ENCODE results near the gene SCN4A. TPM values are rescaled to one million over a fixed set of nuclear protein-coding genes. Genes with fewer than 3 reads are reported as not detected.
A peak's percentile ranks its signal among the peaks of the same experiment; 100 is the strongest.

The SCN4A gene
- total and polyA plus RNA-seq, 4 experiments from 2014 or later = 0.17 to 0.30 TPM; not detected in 2

DNA sequence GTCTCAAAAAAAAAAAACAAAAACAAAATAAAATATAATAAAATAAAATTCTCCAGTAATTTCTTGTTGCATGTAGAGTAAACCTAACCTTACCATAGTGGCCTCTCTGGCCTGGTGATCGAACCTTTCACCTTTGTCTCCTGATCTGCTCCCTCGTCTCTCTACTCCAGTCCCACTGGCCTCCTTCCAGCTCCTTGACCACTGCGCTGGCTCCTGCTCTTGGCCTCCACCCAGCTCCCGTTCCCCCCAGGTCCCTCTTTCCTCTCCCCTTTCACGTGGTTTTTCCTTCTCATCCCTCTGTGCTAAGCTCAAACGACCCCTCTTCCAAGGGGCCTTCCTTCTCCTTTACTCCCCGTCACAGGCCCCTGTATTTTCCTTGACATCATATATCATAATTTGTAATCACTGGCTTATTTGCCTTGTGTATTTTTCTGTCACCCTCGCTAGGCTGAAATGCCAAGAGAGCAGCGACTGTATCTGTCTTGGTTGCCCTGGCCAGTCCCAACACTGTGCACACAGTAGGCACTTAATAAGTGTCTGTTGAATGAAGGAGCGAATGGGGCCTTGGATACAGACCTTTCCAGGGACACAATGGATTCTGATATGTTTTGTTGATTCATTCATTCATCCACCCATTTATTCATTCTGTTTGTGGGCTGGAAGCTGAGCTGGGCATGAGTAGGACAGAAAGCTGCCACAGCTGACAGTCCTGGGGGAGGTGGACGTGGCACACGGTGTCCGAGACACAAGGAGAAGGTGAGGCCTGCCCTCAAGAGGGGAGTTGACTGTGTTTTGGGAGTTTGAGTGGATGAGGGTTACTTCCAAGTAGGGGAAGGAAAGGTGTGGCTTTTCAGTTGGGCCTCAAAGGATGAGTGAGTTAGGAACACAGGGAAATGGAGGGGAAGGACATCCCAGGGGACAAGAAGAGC is 5.8 kb upstream of the SCN4A start:
- no peak overlapping the region for H3K4me3 Mint-ChIP-seq
- intact Hi-C loops (cut with micrococcal nuclease) = no loop called here
- DNase-seq = no peak

DNA sequence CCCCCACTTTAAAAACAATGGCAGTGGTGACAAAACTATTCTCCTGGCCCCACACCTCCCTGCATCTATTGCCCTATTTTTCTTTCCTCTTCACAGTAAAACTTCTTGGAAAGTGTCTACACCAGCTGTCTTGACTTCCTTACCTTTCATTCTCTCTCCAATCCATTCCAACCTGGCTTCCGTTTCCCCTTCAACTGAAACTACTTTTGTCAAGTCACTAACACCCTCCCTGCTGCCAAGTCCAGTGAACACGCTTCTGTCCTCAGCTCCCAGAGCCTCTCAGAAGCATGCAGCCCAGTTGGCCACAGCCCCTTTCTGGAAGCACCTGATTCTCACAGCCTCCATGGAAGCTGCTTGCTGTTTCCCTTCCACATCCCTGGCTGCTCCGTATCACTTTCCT is 4.0 kb upstream of the SCN4A start:
- no peak overlapping the region for H3K4me3 Mint-ChIP-seq
- H3K27me3 Mint-ChIP-seq = no peaks in the 10 kb centered on the region
- H3K4me1 Mint-ChIP-seq = peaks cover 0 to 6% (median 2%) of the 10 kb centered on the region in 4 donors
- H3K9me3 Mint-ChIP-seq = peaks cover 0 to 2% (median under 1%) of the 10 kb centered on the region in 8 donors
- H3K4me1 ChIP-seq (ENCODE audit: insufficient read depth, low read length) = no peaks in the 10 kb centered on the region
- CTCF ChIA-PET (ENCODE audit: partially characterized antibody) = interaction anchor here (1.0 to 1.4 kb wide), 4 partner anchors 13 to 57 kb away, joined by 3 to 4 read pairs (median 4); no protein-coding TSS in a partner anchor
- H3K4me3 ChIP-seq (ENCODE audit: low read length in 2 of 2) = no peak overlapping the region
- POLR2A ChIA-PET (ENCODE audit: partially characterized antibody) = interaction anchor here (0.6 to 1.7 kb wide), 2 partner anchors 8 to 46 kb away, joined by 3 to 5 read pairs; no protein-coding TSS in a partner anchor
- H3K27ac Mint-ChIP-seq = no peak overlapping the region
- H3K27me3 ChIP-seq (ENCODE audit: insufficient read depth, low read length) = no peaks in the 10 kb centered on the region
- H3K9me3 ChIP-seq (ENCODE audit: control insufficient read depth in 1 of 2, low read length in 2 of 2) = no peaks in the 10 kb centered on the region
- no peaks in the 10 kb centered on the region for H3K36me3 Mint-ChIP-seq
- no peak for DNase-seq
- no peak overlapping the region for H3K27ac ChIP-seq (ENCODE audit: low read depth, low read length)
- intact Hi-C loops (cut with micrococcal nuclease) = no loop called here
- no peaks in the 10 kb centered on the region for H3K36me3 ChIP-seq (ENCODE audit: insufficient read depth, low read length)

More for the DNA sequence above, 5.8 kb upstream of the SCN4A start:
- H3K4me1 ChIP-seq (ENCODE audit: insufficient read depth, low read length) = no peaks in the 10 kb centered on the region
- ChIA-PET POLR2A (ENCODE audit: partially characterized antibody) (interaction anchor here (1.0 to 1.6 kb wide), 3 partner anchors 15 to 44 kb away, joined by 3 to 4 read pairs (median 3); no protein-coding TSS in a partner anchor), CTCF (ENCODE audit: partially characterized antibody) (interaction anchor here (1.0 to 32.9 kb wide), 6 partner anchors 12 to 66 kb away, joined by 3 to 556 read pairs (median 7); partner anchors contain the start of genes GH1 and ICAM2)
- H3K27ac ChIP-seq (ENCODE audit: low read depth, low read length) = no peak overlapping the region
- Mint-ChIP-seq H3K36me3 (peaks cover 0 to 4% of the 10 kb centered on the region in 2 donors), H3K27me3 (no peaks in the 10 kb centered on the region), H3K4me1 (peaks cover 0 to 7% (median 3%) of the 10 kb centered on the region in 4 donors), H3K27ac (no peak overlapping the region), H3K9me3 (peaks cover 2 to 12% (median 8%) of the 10 kb centered on the region in 8 donors)
- no peaks in the 10 kb centered on the region for H3K36me3 ChIP-seq (ENCODE audit: insufficient read depth, low read length)
- no peak overlapping the region for H3K4me3 ChIP-seq (ENCODE audit: low read length in 2 of 2)
- H3K9me3 ChIP-seq (ENCODE audit: control insufficient read depth in 1 of 2, low read length in 2 of 2) = no peaks in the 10 kb centered on the region
- no peaks in the 10 kb centered on the region for H3K27me3 ChIP-seq (ENCODE audit: insufficient read depth, low read length)

DNA sequence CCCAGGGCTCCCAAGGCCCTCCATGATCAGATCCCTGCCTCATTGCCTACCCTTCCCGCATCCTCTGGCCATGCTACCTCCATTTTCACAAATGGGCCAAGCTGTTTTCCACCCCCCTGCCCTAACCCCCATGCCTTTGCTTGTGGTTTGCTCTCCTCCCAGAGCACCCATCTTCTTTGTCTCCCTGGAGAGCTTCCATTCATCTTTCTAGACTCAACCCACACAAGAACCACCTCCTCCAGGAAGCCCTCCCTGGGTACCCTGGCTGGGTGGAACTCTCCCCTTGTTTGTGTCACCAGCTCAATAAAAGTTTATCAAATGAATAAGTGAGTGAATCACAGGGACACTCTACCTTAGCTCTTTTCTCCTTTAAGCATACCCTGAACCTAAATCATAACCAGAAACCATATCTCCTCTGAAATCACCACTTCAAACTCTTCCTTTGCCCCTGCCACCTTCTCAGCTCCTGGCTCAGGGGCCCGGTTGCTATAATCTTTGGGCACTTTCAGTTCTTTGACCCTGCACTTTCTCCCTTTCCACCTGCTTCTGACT is 2.9 kb upstream of the SCN4A start:
- Mint-ChIP-seq H3K4me3 (no peak overlapping the region), H3K27me3 (no peaks in the 10 kb centered on the region), H3K27ac (peak overlapping the region in 1 of 7 donors; percentile 31), H3K4me1 (peaks cover 0 to 6% (median 2%) of the 10 kb centered on the region in 4 donors), H3K36me3 (no peaks in the 10 kb centered on the region), H3K9me3 (no peaks in the 10 kb centered on the region)
- H3K9me3 ChIP-seq (ENCODE audit: control insufficient read depth in 1 of 2, low read length in 2 of 2) = no peaks in the 10 kb centered on the region
- no peaks in the 10 kb centered on the region for H3K4me1 ChIP-seq (ENCODE audit: insufficient read depth, low read length)
- intact Hi-C loops (cut with micrococcal nuclease) = no loop called here
- POLR2A ChIA-PET (ENCODE audit: partially characterized antibody) = interaction anchor here (0.7 to 1.8 kb wide), 5 partner anchors 9 to 170 kb away, joined by 3 to 5 read pairs (median 4); no protein-coding TSS in a partner anchor
- H3K4me3 ChIP-seq (ENCODE audit: low read length in 2 of 2) = no peak overlapping the region
- CTCF ChIA-PET (ENCODE audit: partially characterized antibody) = interaction anchor here (0.8 to 1.5 kb wide), 7 partner anchors 10 to 88 kb away, joined by 3 to 4 read pairs (median 3); no protein-coding TSS in a partner anchor
- no peaks in the 10 kb centered on the region for H3K36me3 ChIP-seq (ENCODE audit: insufficient read depth, low read length)
- no peaks in the 10 kb centered on the region for H3K27me3 ChIP-seq (ENCODE audit: insufficient read depth, low read length)
- no peak overlapping the region for H3K27ac ChIP-seq (ENCODE audit: low read depth, low read length)
- DNase-seq = no peak

DNA sequence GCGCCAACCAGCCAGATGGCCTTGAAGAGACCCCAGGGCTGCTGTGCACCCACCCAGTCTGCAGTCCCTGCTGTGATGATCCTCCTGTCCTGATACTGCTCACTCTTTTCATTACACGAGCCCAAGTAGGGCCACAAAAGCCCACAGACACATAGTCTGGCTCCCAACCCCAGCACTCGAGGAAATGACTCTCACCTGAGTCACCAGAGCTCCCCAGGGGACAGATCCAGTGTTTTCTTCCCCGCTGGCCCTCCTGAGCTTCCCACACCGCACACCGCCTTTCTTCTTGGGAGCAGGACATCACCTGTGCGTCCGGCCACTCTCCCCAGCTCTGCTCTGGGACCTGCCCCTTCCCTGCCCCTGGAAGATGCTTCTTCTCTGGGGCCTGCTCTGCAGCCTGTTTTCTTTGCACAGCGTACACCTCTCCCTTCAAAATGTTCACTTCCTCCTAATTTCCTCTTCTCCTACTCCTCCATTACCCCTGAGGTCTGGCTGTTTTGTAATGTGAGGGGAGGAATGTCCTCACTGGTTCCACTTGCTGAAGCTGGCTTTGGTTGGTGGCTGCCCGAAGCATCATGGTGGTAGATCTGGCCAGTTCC is 2.0 kb upstream of the SCN4A start:
- Histone ChIP-seq H3K27ac (ENCODE audit: low read depth, low read length) (no peak overlapping the region), H3K36me3 (ENCODE audit: insufficient read depth, low read length) (no peaks in the 10 kb centered on the region), H3K4me3 (ENCODE audit: low read length in 2 of 2) (no peak overlapping the region), H3K27me3 (ENCODE audit: insufficient read depth, low read length) (no peaks in the 10 kb centered on the region), H3K4me1 (ENCODE audit: insufficient read depth, low read length) (no peaks in the 10 kb centered on the region), H3K9me3 (ENCODE audit: control insufficient read depth in 1 of 2, low read length in 2 of 2) (no peaks in the 10 kb centered on the region)
- Mint-ChIP-seq H3K36me3 (no peaks in the 10 kb centered on the region), H3K4me1 (peaks cover 0 to 6% (median 2%) of the 10 kb centered on the region in 4 donors), H3K27ac (peak overlapping the region in 3 of 7 donors; percentile 67 to 68 (median 68)), H3K27me3 (no peaks in the 10 kb centered on the region), H3K4me3 (peak overlapping the region in 1 of 8 donors; percentile 63), H3K9me3 (no peaks in the 10 kb centered on the region)
- no peak for DNase-seq
- CTCF ChIA-PET (ENCODE audit: partially characterized antibody) = interaction anchor here (1.1 to 1.5 kb wide), 4 partner anchors 8 to 71 kb away, joined by 3 to 4 read pairs (median 4); no protein-coding TSS in a partner anchor
- intact Hi-C loops (cut with micrococcal nuclease) = no loop called here
- POLR2A ChIA-PET (ENCODE audit: partially characterized antibody) = interaction anchor here (1.7 to 1.8 kb wide), 2 partner anchors 10 to 28 kb away, joined by 4 to 5 read pairs; no protein-coding TSS in a partner anchor

DNA sequence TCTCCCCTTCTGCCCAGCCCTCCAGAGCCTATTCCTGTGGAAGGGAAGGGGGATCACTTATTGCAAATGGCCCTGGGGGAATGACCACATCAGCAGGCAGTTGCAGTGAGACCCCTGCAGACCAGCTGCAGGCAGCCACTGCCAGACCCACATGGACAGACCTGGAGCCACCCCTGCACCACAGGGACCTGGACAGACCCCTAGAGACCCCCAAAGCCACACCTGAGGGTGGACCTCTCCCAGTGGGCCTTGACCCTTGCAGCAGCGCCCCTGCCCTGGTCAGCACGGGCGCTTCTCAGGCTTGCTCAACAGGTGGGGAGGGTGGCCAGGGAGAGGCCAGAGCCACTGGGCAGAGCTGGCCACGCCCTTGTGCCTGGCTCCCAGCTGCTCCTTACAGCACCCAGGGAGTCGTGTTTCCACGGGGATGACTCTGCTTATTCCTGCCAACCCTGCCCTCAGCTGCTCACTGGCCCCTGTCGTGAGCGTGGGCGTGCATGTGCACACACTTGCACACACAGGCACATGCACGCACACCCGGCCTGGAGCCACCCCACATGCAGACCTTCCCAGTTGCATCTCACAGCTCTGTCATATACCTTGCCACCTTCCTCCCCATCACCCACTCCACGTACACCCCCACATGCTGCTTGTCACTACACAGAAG is 1.3 kb upstream of the SCN4A start:
- POLR2A ChIA-PET (ENCODE audit: partially characterized antibody) = interaction anchor here (1.8 kb wide), 1 partner anchor 27 kb away, joined by 4 read pairs; no protein-coding TSS in a partner anchor
- CTCF ChIA-PET (ENCODE audit: partially characterized antibody) = interaction anchor here (1.2 to 1.3 kb wide), 2 partner anchors 9 to 55 kb away, joined by 3 to 4 read pairs; no protein-coding TSS in a partner anchor

DNA sequence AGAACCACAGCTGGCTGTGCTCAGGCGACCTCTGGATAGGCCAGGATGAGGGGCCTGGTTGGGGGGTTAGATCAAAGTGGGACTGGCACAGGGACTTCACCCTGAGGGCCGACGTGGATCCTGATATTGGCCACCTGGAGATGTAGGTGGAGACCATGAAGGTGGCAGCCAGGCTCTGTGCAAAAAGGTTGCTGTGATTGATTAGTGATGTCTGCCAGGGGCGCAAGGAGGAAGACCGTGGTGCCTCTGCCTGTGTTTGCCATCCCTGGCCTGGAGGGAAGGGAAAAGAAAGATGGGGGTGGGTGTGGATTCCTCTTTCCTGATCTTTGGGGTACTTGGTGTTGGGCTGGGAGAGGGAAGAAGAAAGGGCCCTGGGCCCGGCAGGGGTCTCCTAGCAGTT is 529 bp upstream of the SCN4A start:
- H3K36me3 Mint-ChIP-seq = no peaks in the 10 kb centered on the region
- no peaks in the 10 kb centered on the region for H3K27me3 Mint-ChIP-seq
- no peaks in the 10 kb centered on the region for H3K9me3 Mint-ChIP-seq
- H3K27ac Mint-ChIP-seq = no peak overlapping the region
- intact Hi-C loops (cut with micrococcal nuclease) = no loop called here
- peaks cover 0 to 6% (median 4%) of the 10 kb centered on the region in 4 donors for H3K4me1 Mint-ChIP-seq
- POLR2A ChIA-PET (ENCODE audit: partially characterized antibody) = no interaction called here
- Histone ChIP-seq H3K4me3 (ENCODE audit: low read length in 2 of 2) (no peak overlapping the region), H3K27me3 (ENCODE audit: insufficient read depth, low read length) (no peaks in the 10 kb centered on the region), H3K36me3 (ENCODE audit: insufficient read depth, low read length) (no peaks in the 10 kb centered on the region), H3K4me1 (ENCODE audit: insufficient read depth, low read length) (no peaks in the 10 kb centered on the region), H3K27ac (ENCODE audit: low read depth, low read length) (no peak overlapping the region), H3K9me3 (ENCODE audit: control insufficient read depth in 1 of 2, low read length in 2 of 2) (no peaks in the 10 kb centered on the region)
- no peak for DNase-seq
- CTCF ChIA-PET (ENCODE audit: partially characterized antibody) = no interaction called here
- no peak overlapping the region for H3K4me3 Mint-ChIP-seq

More for the DNA sequence above, 1.3 kb upstream of the SCN4A start:
- no peak overlapping the region for H3K27ac ChIP-seq (ENCODE audit: low read depth, low read length)
- no peaks in the 10 kb centered on the region for H3K36me3 ChIP-seq (ENCODE audit: insufficient read depth, low read length)
- Mint-ChIP-seq H3K4me3 (peak overlapping the region in 1 of 8 donors; percentile 63), H3K36me3 (no peaks in the 10 kb centered on the region), H3K27ac (peak overlapping the region in 2 of 7 donors; percentile 67 to 68), H3K9me3 (no peaks in the 10 kb centered on the region), H3K4me1 (peaks cover 0 to 6% (median 2%) of the 10 kb centered on the region in 4 donors), H3K27me3 (no peaks in the 10 kb centered on the region)
- no peak overlapping the region for H3K4me3 ChIP-seq (ENCODE audit: low read length in 2 of 2)
- no peaks in the 10 kb centered on the region for H3K9me3 ChIP-seq (ENCODE audit: control insufficient read depth in 1 of 2, low read length in 2 of 2)
- DNase-seq = no peak
- no peaks in the 10 kb centered on the region for H3K4me1 ChIP-seq (ENCODE audit: insufficient read depth, low read length)
- no peaks in the 10 kb centered on the region for H3K27me3 ChIP-seq (ENCODE audit: insufficient read depth, low read length)
- intact Hi-C loops (cut with micrococcal nuclease) = no loop called here

Measured in CD4-positive, alpha-beta memory T cell (primary cell).